NCI-H2107 treated with DMSO at 0.1 percent for 48 hours (cell line): ENCODE measurements around the gene ATP5PO.
A peak's percentile ranks its signal among the peaks of the same experiment; 100 is the strongest.

ENCODE experiments used
- DNase-seq: peaks from one replicate; lab custom pipeline; 2025; ENCODE audit not compliant: unreplicated experiment; lab: John Stamatoyannopoulos, UW

ATP5PO gene

GRCh38 chr21:33915368-33916199, at the start of gene ATP5PO:
TSS of gene ATP5PO (minus strand) at chr21:33915804. CDS start at chr21:33915763, 41 bp downstream.
- peak; percentile 98 for DNase-seq

DNA sequence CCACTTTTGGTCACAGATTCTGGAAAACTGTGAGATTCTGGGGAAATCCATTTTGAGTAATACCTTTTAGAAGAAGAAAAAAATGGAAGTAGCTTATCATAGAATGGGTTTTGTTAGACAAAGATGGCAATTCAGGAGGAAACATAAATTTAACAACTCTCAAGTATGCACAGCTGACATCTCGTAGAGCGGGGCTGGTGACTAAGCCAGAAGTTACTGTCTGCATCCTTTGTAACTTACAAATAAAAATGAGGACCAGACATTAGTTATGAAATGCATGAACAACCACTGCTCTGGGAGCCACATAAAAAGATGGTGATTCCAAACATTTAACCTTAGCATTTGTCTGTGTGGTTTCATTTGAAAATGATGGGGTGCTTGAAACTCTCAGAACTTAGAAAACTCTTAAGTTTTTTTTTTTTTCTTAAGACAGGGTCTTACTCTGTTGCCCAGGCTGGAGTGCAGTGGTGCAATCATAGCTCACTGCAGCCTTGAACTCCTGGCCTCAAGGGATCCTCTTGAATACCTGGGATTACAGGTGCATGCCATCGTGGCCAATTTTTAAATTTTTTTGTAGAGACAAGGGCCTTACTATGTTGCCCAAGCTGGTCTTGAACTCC, 49.2 kb upstream of the ATP5PO start:
- no peak for DNase-seq

GRCh38 chr21:33963848-33964555, 48.4 kb upstream of the ATP5PO start:
- no peak for DNase-seq

GRCh38 chr21:33962290-33962689, 46.7 kb upstream of the ATP5PO start:
- no peak for DNase-seq

- DNase-seq = no peak
Measured at GRCh38 chr21:33961061-33961460, 45.5 kb upstream of the ATP5PO start.

DNA sequence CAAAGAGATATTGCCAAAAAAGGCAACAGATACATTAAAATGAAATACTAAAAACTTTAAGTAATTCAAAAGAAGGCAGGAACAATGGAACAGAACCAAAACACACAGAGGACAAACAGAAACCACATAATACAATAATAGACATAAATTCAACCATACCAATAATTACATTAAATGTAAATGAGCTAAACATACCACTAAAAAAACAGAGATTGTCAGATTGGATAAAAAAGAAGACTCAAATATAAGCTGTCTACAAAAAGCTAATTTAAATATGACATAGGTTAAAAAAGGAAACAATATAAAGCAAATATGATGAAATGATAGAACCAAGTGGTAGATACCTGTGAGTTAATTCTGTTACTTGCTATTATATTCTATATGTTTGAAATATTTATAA, 44.1 kb upstream of the ATP5PO start:
- DNase-seq = no peak

DNA sequence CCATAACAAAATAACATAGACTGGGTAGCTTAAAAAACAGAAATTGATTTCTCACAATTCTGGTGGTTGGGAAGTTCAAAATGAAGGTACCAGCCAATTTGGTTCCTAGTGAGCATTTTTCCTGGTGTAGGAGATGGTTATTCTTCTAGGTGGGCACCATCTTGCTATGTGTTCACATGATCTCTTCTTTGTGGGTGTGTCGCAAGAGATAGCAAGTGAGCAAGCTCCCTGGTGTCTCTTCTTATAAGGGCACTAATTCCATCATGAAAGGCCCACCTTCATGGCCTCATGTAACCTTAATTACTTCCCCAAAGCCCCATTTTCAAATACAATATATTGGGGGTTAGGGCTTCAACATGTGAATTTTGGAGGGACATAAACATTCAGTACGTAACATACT, 38.8 kb upstream of the ATP5PO start:
- DNase-seq = no peak

DNA sequence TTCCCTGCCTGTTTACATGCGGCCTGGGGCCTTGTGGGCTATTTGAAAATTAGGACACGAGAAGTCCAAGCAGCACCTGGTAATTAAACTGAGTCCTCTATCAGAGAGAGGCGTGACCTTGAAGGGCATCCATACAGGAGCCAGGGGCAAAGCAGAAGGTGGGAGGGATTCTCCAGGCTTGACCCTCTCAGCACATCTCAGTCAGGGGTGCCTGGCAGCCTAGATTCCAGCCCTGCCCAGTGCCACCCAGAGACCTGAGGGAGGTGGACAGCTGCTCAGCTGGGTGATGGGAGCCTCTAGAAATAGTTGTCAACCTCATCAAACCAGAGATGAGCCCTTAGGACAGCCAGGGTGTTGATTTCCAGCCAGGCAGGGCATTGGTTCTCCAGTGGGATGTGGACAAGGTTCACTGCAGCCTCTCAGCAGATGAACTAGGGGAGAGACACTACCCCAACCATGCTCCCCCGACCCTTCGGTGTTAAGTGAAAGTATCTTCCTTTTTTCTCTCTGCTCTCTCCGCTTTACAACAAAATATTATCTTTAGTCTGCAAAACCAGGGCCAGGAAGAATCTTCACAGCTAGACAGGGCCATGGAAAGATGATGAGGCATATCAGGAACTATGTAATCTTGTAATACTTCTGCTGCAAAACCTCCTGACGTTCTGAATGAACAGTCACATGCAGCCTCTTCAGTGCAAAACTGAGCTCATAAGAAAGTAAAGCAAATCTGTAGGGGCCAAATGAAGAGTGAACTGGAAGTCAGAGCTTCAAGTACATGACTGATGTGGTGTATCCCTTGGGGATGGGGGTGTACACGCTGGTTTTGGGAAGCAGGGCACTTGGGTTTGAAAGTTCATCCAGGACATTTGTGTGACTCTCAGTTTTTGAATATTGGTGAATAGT, 35.9 kb upstream of the ATP5PO start:
- no peak for DNase-seq

GRCh38 chr21:33950431-33951079, 35.0 kb upstream of the ATP5PO start:
- DNase-seq = no peak

DNA sequence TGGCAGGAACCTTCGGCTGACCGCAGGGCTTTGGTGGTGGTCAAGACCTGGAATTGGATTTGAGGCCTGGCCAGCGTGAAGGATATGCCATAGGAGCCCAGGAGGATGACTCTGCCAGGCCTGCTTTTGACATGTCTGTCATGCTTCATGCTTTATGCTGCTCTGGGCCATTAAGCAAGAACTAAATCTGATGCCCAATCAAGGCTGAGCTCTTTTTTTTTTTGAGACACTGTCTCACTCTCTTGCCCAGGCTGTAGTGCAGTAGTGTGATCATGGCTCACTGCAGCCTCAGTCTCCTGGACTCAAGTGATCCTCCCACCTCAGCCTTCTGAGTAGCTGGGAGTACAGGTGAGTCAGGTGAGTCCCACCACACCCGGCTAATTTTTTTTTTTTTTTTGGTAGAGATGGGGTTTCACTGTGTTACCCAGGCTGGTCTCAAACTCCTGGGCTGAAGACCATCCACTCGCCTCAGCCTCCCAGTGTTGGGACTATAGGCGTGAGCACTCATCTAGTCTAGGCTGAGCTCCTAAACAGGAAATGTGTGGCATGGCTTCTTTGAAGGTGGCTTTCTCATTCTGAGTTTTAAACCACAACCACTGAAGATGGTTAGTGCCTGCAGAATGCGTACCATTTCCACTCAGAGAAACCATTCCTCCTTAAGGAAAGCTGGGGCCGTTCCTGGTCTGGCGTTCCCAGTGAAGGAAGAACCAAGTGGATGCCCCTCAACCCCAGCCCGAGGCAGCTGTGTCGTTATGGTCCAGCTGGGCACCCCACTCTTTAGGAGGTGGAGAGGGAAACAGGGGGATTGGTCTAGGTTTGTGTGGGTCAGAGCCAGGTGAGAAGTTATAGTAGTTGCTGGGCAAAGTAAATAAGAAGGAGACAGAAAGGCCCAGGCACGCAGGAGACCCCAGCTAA, 34.2 kb upstream of the ATP5PO start:
- DNase-seq = no peak

GRCh38 chr21:33948951-33949444, 33.4 kb upstream of the ATP5PO start:
- DNase-seq = no peak

DNA sequence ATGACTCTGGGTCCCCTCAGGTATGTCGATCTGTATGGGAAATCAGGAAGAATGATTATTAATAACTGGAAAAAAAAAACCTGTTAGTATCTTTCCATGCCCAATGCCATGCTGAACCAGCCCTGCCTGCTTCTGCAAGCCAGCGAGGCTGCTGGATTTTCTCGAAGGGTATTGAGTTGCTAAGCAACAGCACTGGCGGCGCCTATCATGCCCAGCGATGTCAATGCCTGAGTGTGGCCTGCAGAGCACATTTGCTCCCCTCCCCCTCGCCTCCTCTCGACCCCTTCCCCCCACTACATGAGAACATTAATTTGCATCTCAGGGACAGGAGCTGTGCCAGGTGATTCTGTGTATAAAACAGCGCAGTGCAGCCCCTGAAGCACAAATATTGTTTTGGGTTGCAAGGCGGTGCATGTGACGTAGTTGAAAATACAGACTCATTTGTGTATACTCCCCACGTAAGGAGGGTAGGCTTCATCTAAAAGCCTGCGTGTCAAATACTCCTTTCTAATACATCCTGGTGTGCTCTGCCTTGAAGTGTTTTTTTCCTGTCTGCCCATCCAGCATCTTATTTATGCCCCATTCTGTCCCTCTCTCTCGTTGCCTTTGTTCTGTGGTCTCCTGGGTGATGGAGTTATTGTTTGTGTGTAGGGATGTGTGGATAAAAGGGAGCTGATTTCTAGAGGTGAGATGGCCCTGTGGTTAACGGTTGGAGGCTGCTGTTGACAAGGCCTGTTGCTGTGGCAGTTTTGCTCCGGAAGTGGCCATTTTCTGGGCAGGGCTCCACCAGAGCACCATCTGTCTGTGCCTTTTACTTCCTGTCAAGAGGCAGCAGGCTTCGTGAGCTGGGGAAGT, 32.7 kb upstream of the ATP5PO start:
- DNase-seq = peak; percentile 95

GRCh38 chr21:33947451-33948095, 32.0 kb upstream of the ATP5PO start:
- peak; percentile 78 for DNase-seq

DNA sequence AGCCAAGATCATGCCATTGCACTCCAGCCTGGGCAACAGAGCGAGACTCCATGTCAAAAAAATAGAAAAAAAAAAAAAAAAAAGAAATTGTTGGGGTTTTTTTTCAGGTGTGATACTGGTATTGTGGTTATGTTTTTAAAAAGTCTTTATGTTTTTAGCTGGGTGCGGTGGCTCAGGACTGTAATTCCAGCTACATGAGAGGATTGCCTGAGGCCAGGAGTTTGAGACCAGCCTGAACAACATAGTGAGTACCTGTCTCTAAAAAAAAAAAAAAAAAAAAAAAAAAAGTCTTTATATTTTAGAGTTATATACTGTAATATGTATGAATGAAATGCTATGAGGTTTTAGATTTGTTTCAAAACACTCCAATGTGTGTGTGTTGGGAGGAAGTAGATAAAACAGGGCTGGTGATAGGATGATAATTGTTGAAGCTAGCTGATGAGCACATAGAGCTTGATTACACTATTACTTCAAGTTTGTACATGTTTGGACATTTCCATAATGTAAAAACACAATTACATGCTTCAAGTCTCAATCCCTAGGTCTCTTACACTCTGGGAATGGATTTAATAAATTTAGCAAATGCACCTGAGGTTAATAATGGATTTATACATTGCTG, 30.2 kb upstream of the ATP5PO start:
- no peak for DNase-seq

DNA sequence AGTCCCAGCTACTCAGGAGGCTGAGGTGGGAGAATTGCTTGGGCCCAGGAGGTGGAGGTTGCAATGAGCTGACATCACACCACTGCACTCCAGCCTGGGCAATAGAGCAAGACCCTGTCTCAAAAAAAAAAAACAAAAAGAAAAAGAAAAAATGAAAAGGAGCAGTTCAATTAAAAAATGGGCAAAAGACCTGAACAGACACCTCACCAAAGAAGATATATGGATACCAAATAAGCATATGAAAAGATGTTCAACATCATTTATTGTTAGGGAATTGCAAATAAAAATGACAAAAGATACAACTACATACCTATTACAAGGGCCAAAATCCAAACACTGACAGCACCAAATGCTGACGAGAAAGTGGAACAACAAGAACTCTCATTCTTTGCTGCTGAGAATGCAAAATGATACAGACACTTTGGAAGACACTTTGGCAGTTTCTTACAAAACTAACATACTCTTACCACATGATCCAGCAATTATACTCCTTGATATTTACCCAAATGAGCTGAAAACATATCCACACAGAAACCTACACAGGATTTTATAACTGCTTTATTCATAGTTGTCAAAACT, 28.7 kb upstream of the ATP5PO start:
- DNase-seq = no peak

- peak; percentile 89 for DNase-seq
Measured at GRCh38 chr21:33943293-33943692, 27.7 kb upstream of the ATP5PO start.

- no peak for DNase-seq
Measured at GRCh38 chr21:33942426-33942825, 26.8 kb upstream of the ATP5PO start.
